GM12892 (cell line): ENCODE measurements around the gene LYG2. TPM values are rescaled to one million over a fixed set of nuclear protein-coding genes. Genes with fewer than 3 reads are reported as not detected.
"Not testable (repeated sequence)": the region's sequence is repeated elsewhere in the genome, so short reads cannot be mapped to it uniquely, and the experiment has no call there.

ENCODE experiments used
- DNase-seq: peaks from one replicate; pipeline ENCODE4 v3.0.0; 2011; ENCODE audit not compliant: insufficient read length
- FAIRE-seq: peaks from 2 replicates; lab custom pipeline; 2011; peaks lifted over from hg19 to GRCh38; lab: Jason Lieb, UNC
- POLR2A ChIP-seq: IDR thresholded peaks from 2 replicates; pipeline ENCODE4 v1.6.1; 2011; ENCODE audit warnings: low read depth, low read length, control low read depth
- POLR2AphosphoS5 ChIP-seq: IDR thresholded peaks from 2 replicates; pipeline ENCODE4 v1.6.1; 2011; ENCODE audit warnings: low read depth, low read length, control low read depth
- TAF1 ChIP-seq: IDR thresholded peaks from 2 replicates; pipeline ENCODE4 v1.6.1; 2011; ENCODE audit warnings: low read depth, mild to moderate bottlenecking, control low read depth, low read length, borderline replicate concordance
- polyA plus RNA-seq: library from polyadenylated mRNA; unstranded; fragments of >200 nt; gene quantifications from one replicate; pipeline ENCODE4 v1.2.1, GENCODE V29; 2012; ENCODE audit warnings: missing spikeins, inconsistent platforms; ENCODE audit not compliant: missing spikeins

Gene LYG2
- 0.87 TPM for polyA plus RNA-seq

- no peak for TF ChIP-seq POLR2AphosphoS5
- TF ChIP-seq TAF1: no peak
- no peak for TF ChIP-seq POLR2A
- DNase-seq (no peak), FAIRE-seq (no peak)
These were observed at the start of gene LYG2 for GRCh38 chr2:99255491-99256318. Gene LYG2 (minus strand): TSS chr2:99255666. CDS start chr2:99254260, 1,406 bp downstream.

DNA sequence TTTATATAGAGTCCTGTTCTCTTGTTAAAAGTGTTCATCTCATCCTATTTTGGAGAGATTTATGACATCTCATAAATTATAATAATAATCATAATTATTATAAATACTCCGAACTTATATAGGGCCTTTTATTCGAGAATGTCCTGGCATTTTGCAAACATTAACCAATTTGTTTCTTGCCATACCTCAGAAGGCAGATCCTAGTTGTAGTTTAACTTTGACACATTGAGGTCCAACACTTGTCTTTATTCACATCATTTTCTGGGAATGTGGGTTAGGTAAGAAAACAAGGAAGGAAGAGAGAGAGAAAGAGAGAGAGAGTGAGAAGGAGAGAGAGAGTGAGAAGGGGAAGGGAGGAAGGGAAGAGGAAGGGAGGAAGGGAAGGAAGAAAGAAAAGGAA is 45.6 kb upstream of the LYG2 start, which contains the start of gene LYG1:
TSS of gene LYG1 (minus strand) at position 101 of the 400 bp plus-strand sequence. CDS start 5,527 bp downstream, outside the sequence.
- FAIRE-seq, DNase-seq: not testable (repeated sequence)

DNA sequence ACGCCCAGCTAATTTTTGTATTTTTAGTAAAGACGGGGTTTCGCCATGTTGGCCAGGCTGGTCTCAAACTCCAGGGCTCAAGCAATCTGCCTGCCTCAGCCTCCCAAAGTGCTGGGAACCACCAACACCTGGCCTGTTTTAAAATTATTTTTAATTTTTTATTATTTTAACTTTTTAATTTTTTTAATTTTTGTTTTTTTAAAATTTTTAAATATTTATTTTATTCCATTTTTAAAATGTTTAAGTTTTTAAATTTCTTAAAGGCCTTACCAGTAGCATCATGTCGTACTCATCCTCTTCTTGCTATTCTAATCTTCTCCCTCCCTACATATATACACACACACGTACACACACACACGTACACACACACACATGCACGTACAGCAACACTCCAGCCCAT is 44.1 kb upstream of the LYG2 start:
- DNase-seq: no peak
- FAIRE-seq: no peak
- TF ChIP-seq POLR2A (no peak), TAF1 (no peak), POLR2AphosphoS5 (no peak)

DNA sequence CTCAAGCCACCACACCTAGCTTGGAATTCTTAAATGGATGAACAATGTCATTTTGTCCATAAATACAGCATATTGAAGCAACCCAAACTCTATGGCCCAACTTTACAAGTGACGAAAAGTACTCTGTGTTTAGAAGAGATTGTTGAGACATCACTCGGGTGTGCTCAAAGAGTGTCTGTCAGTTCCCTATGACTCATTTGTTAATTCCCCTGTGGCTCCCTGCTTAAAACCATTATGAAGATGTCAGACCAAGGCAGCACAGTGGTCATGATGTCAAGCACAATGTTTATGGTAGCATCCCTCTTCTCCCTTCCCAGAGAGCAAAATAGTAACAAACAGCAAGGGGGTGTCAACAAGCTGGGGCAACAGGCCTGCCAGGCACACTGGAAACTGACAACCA is 42.5 kb upstream of the LYG2 start:
- no peak for FAIRE-seq
- DNase-seq: no peak
- TF ChIP-seq POLR2AphosphoS5 (no peak), TAF1 (no peak), POLR2A (no peak)

DNA sequence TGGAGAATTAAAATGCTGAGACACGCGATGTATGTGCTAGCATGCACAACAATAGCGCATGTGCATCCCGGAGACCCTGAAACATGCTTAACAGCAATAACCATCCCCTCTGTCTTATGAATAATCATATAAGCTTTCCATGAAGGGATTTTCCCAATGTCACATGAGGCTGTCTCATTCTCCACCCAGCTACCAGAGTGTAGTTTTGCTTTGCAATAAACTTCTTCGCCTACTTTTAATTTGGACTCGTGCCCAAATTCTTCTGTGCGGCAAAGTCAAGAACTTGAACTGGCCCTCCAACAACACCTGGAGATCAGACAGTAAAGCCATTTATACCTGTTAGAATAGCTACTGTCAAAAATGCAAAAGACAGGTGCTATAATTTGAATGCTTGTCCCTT is 30.1 kb upstream of the LYG2 start:
- DNase-seq (no peak), FAIRE-seq (no peak)
- TF ChIP-seq POLR2A (no peak), TAF1 (no peak)

GRCh38 chr2:99279969-99280695 is 24.7 kb upstream of the LYG2 start:
- no peak for DNase-seq
- TF ChIP-seq POLR2AphosphoS5 (no peak), TAF1 (no peak), POLR2A (no peak)
- no peak for FAIRE-seq

DNA sequence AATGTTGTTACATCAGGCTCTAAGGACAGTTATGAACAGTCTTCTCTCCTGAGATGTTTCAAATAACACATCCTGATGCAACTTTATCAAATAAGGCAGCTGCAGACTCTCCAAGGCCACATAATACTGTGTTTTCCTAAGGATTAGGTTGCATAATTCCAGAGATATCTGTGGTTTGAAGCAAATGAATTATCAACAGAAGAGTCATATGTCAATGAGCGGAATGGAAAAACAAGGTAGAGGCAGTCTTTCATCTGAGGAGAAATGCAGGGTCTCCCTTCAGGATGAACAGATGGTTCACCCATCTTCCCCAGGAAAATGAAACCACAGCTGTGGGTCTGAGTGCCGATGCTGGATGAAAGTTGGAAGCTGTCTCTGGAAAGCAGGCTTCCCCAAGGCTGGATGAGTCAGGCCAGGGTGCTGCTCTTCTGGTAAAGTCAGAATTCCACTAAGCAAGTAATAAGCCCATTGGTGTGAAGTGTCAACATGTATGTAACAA is 23.4 kb upstream of the LYG2 start:
- no peak for DNase-seq
- FAIRE-seq: no peak

DNA sequence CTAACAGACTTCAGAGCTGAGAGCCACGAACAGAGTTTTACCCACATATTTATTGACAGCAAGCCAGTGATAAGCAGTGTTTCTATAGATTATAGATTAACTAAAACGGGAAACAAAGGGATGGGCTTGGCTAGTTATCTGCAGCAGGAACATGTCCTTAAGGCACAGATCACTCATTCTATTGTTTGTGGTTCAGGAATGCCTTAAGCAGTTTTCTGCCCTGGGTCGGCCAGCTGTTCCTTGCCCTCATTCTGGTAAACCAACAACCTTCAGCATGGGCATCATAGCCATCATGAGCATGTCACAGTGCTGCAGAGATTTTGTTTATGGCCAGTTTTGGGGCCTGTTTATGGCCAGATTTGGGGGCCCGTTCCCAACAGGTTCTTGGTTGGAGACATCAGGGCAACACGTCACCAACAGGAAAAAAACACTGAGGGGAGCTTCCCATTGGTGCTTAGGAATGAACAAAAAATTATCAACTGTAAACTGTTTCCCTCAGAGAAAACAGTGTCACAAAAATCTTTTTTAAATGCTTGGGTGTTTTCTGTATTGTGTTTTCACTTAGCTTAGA is 22.8 kb upstream of the LYG2 start:
- not testable (repeated sequence) for FAIRE-seq

More for the DNA sequence above, 23.4 kb upstream of the LYG2 start:
- TF ChIP-seq POLR2A (no peak), POLR2AphosphoS5 (no peak), TAF1 (no peak)

GRCh38 chr2:99275882-99276281 is 20.4 kb upstream of the LYG2 start:
- DNase-seq (no peak), FAIRE-seq (no peak)
- TF ChIP-seq POLR2A: no peak
- TF ChIP-seq POLR2AphosphoS5: no peak
- no peak for TF ChIP-seq TAF1

More for the DNA sequence above, 22.8 kb upstream of the LYG2 start:
- DNase-seq: not testable (repeated sequence)

- TF ChIP-seq TAF1 (no peak), POLR2A (no peak), POLR2AphosphoS5 (no peak)
- DNase-seq: no peak
- FAIRE-seq: no peak
These were observed 5.8 kb upstream of the LYG2 start for GRCh38 chr2:99261242-99261641.

- FAIRE-seq: no peak
- DNase-seq: no peak
- TF ChIP-seq POLR2A (no peak), POLR2AphosphoS5 (no peak)
These were observed 4.7 kb upstream of the LYG2 start for GRCh38 chr2:99260184-99260583.
